ENCODE measurements around the gene NTN3.

The NTN3 gene

DNA sequence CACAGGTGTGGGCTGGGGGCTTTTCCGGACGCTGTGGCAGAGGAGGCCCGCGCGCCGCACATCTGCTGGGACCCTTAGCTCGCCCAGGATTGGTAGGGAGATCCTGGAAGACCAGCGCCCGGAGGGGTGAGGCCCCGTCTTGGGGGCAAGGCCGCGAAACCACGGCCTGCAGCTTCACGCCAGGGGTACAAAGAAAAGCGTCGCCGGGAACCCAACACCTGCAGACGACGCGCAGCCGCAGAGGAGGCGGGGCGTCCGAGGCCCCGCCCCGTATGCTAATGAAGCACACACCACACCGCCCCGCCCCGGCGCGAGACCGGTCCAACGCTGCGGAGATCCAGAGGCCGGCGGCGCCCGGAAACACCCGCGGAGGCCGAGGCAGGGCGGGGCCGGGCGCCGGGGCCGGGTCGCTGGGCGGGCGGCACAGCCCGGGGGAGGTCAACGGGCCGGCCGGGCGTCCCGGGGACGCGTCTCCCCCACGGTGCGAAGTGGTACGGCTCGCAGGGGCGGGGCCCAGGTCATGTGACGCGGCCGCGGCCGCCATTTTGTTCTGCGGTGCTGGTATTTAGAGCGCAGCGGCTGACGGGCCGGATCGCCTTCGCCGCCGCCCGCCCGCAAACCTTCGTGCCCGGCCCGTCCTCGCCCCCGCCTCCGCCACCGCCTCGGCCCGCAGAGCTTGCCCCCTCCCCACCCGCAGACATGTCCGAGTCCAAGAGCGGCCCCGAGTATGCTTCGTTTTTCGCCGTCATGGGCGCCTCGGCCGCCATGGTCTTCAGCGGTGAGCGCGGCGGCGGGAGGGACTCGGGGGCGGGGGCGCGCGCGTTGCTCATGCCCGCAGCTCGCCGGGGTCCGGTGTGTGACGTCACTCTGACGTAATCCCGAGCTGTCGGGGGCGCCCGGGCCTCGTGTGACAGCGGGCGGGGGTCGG lies 42.6 kb downstream of the NTN3 start, which contains the start of gene ATP6V0C:
Gene ATP6V0C, plus strand, starts transcription at position 548 of the 928 bp plus-strand sequence. Its CDS starts 152 bp downstream, at position 700.
- DNase-seq (ENCODE audit: low read depth in 2 of 2, low spot score in 1 of 2), result peak; percentile 84 to 86

DNA sequence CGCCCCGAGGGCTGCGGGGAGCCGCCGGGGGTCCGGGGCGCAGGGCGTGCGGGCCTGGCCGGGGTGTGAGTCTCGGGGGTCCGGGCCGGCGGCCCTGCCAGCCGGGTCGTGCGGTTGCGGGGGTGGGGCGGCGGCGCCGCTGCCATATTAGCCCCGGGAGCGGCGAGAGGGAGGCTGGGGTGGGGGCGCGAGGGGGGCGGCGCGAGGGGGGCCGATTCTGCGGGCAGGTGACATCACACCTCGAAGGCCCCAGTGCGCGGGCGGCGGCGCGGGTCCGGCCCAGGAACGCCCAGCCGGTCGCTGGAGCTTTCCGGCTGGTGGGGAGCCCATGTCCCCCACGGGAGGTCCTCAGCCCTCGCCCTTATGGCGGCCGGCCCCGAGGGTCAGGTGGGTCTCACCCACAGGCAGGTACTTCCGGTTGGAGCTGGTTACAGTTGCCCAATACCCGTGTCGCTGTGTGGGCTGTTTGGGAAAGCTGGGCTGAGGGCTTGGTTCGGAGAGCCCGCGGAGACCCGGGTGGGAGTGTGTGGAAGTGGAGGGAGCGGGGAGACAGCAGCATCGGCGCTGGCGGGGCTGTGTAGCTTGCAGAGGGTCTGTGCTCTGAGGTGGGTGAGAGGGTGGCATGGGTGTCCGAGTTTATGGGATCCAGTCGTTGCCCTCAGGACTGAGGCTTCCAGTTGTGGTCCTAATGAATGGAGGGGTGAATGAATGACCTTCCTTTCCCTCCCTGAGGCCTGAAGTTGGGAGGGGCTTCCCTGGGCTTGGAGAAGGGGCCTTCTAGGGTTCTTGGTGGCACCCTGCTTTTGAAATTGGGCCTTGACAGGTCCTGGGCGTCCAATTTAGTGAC lies 43.5 kb downstream of the NTN3 start:
- no peak for DNase-seq (ENCODE audit: low read depth in 2 of 2, low spot score in 1 of 2)

DNA sequence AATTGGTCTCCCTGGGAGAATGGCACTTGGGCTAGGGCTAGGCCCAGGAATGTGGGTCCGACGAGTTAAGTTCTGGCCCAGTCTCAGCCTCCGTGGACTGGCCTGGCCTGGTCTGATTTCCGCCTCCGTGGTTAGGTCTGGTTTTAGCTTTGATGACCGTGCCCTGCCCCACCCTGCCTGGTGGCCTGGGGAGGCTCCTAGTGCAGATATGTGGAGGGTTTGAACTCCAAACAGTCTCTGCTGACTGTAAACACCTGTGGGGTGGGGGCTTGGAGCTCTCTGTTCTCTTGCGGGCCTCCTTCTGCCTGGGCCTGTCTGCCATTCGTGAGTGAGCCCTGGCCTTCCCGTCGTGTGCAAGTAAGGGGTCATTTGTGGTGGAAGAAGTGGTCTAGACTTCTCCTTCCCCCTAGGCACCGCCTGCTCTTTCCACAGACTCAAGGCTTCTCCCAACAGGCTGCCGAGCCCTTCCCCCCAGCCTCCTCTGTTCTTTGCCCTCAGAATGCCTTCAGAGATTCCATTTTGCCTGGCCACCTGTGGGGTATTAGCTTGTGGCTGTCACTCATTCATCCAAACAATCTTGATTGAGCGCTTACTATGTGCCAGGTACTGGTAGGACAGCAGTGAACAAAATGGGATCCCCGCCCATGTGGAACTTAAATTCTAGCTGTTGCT lies 44.2 kb downstream of the NTN3 start:
- no peak for DNase-seq (ENCODE audit: low read depth in 2 of 2, low spot score in 1 of 2)

DNA sequence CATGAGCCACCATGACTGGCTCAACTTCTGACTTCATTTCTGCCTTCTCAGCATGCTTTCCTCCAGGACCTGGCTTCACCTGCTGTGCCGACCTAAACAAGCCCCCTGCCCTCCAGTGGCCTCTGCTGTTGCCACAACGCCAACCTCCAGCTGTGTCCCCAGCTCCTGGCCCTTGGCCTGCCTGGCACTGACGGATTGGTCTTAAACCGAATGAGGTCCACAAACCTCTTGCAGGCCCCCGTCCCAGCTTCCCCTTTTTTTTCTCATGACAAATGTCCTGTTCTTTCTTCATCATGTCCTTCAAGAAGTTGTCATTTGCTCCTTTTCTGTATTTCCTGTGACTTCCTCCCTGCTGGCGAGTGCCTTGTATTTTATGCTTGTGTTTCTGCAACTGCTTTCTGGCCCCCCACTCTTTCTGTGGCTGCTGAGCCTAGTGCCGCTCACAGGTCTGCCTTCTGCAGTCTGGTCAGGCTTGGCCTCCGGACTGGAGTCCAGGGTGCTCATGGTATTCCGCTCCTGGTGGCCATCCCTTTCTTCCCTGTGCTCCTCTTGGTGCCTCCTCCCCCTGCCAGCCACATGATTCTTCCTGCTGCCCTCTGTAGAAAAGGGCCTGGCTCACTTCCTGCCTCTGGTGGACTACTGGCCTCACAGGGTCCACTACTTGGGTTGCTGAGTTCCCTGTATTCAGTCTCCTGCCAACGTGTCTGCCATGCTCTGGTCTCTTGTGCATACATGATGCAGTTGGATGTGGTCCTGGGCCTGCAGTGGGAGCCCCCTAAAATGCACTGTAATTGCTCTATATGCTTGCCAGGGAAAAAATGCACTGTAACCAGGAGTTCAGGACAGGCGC lies 45.5 kb downstream of the NTN3 start:
- no peak for DNase-seq (ENCODE audit: low read depth in 2 of 2, low spot score in 1 of 2)

DNA sequence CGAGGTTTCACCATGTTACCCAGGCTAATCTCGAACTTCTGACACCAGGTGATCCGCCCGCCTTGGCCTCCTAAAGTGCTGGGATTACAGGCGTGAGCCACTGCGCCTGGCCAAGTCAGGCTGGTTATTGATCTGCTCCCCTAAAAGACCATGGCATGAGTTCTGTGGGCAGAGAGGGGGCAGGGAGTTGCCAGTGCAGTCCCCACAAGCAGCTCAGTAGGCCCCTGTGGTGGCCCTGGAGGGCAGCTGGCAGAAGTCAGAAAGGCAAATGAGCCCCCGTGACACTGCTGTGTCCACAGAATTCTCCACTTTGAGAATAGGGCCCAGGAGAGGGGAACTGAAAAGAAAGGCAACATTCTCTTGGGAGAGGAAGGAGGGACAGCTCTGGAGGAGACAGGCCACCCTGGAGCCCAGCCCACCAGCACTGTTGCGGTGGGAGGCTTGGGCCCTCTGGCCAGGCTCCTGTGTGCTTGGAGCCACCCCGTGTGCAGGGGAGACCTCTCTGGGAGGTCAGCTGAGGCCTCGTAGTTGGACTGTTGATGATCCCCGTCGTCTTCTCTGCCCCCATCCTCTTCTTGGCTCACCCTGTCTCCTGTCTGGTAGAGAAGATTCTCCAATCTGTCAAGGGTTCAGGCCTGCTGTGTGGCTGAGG lies 47.0 kb downstream of the NTN3 start:
- no peak for DNase-seq (ENCODE audit: low read depth in 2 of 2, low spot score in 1 of 2)

DNA sequence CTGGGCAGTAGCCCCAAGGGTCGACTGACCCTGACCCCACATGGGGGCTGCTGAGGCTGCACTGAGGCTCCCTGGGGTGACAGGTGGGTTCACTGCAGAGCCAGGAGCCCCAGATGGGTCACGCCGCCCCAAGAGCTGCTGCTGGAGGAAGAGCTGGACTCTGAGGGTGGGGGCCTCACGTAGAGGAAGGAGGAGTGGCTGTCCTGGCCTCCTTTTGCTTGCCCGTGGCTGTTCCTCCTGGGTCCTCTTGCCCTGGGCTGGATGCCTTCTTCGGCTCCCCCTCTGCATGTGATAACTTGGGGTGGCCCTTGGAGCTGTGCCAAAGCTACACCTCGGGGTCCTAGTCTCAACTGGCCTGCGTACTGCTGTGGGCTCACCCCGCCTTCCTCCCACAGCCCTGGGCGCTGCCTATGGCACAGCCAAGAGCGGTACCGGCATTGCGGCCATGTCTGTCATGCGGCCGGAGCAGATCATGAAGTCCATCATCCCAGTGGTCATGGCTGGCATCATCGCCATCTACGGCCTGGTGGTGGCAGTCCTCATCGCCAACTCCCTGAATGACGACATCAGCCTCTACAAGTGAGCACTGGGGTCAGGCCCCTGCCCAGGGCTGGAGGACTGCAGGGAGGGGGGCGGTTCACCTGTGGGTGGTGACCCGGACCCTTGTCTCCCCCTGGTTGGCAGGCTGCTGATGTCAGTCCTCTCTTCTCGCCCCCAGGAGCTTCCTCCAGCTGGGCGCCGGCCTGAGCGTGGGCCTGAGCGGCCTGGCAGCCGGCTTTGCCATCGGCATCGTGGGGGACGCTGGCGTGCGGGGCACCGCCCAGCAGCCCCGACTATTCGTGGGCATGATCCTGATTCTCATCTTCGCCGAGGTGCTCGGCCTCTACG lies 48.0 kb downstream of the NTN3 start:
- DNase-seq (ENCODE audit: low read depth in 2 of 2, low spot score in 1 of 2), result no peak

DNA sequence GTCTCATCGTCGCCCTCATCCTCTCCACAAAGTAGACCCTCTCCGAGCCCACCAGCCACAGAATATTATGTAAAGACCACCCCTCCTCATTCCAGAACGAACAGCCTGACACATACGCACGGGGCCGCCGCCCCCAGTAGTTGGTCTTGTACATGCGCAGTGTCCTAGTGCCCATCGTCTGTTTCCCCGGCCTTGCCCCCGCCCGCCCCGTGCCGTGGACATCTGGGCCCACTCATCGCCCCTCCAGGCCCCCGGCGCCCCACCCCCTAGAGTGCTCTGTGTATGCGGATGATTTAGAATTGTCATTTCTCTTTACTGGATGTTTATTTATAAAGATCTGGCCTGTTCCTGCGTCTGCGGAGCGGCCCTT lies 48.6 kb downstream of the NTN3 start:
- no peak for DNase-seq (ENCODE audit: low read depth in 2 of 2, low spot score in 1 of 2)

DNA sequence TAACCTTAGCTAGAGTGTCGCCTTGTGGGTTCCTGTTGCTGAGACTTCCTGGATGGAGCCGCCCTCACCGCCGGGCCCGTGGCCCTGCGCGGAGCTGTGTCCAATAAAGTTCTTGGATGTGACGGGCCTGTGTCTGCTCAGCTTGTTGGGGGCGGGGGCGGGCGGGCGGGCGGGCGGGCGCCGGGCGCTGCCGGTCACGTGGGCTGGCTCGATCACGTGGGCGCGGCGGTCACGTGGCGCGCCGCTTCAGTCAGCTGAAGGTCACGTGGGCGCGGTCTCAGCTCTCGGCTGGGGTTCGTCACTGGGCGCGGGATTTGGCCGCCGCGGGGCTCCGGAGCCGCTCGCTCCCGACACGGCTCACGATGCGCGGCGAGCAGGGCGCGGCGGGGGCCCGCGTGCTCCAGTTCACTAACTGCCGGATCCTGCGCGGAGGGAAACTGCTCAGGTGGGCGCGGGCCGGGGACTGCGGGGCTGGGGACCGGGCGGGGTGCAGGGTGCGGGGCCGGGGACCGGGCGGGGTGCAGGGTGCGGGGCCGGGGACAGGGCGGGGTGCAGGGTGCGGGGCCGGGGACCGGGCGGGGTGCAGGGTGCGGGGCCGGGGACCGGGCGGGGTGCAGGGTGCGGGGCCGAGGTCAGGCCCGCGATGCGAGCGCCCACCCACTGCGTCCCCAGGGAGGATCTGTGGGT lies 49.1 kb downstream of the NTN3 start, which contains the start of gene AMDHD2:
Gene AMDHD2, plus strand, starts transcription at position 275 of the 687 bp plus-strand sequence. Its CDS starts 88 bp downstream, at position 363.
- peak; percentile 71 to 77 for DNase-seq (ENCODE audit: low read depth in 2 of 2, low spot score in 1 of 2)

DNA sequence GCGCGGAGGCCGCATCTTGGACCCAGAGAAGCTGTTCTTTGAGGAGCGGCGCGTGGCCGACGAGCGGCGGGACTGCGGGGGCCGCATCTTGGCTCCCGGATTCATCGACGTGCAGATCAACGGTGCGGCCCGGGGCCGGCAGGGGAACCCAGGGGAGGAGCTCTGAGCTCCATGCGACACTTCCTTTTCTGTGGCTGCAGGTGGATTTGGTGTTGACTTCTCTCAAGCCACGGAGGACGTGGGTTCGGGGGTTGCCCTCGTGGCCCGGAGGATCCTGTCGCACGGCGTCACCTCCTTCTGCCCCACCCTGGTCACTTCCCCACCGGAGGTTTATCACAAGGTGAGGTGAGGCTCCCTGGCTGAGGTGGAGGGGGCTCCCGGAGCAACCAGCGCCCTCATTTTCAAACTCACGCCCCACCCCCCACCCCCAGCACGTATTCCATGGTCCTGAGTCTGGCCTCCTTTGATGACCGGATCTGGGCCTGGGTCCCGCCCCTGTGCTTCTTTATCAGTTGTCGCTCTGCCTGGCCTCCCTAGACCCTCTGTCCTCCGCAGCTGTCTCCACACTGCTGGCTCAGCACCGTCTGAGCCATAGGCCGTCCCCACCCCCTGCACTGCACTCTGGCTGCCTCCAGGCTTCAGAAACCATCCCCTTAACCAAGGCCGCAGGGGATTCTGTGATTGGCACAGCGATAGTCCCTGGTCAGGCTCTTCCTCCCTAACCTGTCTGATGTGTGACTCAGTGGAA lies 49.9 kb downstream of the NTN3 start:
- DNase-seq (ENCODE audit: low read depth in 2 of 2, low spot score in 1 of 2), result peak in 1 of 2 donors; percentile 29

Data from stimulated activated CD8-positive, alpha-beta memory T cell treated with anti-CD3 and anti-CD28 coated beads, Interleukin-4, amount 100 ng/mL, for 1 hour (primary cell).